ENCODE measurements around the gene EIF3J.

Gene EIF3J

GRCh38 chr15:44598892-44599291 lies 61.9 kb downstream of the EIF3J start:
- Mint-ChIP-seq H3K9me3 (no peaks in the 10 kb centered on the region), H3K27me3 (ENCODE audit: low read depth) (no peaks in the 10 kb centered on the region), H3K27ac (no peak overlapping the region), H3K4me3 (no peak overlapping the region), H3K36me3 (ENCODE audit: low read depth) (peaks cover 59% of the 10 kb centered on the region), H3K4me1 (no peaks in the 10 kb centered on the region)
- TF ChIP-seq, protein P1, sequence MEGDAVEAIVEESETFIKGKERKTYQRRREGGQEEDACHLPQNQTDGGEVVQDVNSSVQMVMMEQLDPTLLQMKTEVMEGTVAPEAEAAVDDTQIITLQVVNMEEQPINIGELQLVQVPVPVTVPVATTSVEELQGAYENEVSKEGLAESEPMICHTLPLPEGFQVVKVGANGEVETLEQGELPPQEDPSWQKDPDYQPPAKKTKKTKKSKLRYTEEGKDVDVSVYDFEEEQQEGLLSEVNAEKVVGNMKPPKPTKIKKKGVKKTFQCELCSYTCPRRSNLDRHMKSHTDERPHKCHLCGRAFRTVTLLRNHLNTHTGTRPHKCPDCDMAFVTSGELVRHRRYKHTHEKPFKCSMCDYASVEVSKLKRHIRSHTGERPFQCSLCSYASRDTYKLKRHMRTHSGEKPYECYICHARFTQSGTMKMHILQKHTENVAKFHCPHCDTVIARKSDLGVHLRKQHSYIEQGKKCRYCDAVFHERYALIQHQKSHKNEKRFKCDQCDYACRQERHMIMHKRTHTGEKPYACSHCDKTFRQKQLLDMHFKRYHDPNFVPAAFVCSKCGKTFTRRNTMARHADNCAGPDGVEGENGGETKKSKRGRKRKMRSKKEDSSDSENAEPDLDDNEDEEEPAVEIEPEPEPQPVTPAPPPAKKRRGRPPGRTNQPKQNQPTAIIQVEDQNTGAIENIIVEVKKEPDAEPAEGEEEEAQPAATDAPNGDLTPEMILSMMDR (IDR thresholded peaks at IDR 0.05; ENCODE audit: unreplicated experiment in 3 of 3), result no peak

DNA sequence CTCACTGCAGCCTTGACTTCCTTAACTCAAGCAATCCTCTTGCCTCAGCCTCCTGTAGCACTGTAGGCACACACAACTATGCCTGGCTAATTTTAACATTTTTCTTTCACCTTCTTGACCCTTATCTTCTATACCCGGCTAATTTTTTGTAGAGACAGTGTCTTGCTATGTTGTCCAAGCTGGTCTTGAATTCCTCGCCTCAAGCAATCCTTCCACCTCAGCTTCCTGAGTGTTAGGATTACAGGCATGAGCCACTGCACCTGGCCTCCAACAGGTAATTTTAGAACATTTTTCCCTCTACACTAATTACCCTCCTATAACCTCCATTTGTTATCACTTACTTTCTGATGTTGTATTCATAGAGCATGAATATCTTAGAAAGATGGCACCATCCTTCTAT lies 66.2 kb downstream of the EIF3J start:
- no peaks in the 10 kb centered on the region for H3K27me3 Mint-ChIP-seq (ENCODE audit: low read depth)
- no peaks in the 10 kb centered on the region for H3K9me3 Mint-ChIP-seq
- no peaks in the 10 kb centered on the region for H3K4me1 Mint-ChIP-seq
- no peak overlapping the region for H3K27ac Mint-ChIP-seq
- H3K4me3 Mint-ChIP-seq, result no peak overlapping the region
- H3K36me3 Mint-ChIP-seq (ENCODE audit: low read depth), result peaks cover 61% of the 10 kb centered on the region
- TF ChIP-seq, protein P1 (IDR thresholded peaks at IDR 0.05; ENCODE audit: unreplicated experiment in 3 of 3), result no peak

DNA sequence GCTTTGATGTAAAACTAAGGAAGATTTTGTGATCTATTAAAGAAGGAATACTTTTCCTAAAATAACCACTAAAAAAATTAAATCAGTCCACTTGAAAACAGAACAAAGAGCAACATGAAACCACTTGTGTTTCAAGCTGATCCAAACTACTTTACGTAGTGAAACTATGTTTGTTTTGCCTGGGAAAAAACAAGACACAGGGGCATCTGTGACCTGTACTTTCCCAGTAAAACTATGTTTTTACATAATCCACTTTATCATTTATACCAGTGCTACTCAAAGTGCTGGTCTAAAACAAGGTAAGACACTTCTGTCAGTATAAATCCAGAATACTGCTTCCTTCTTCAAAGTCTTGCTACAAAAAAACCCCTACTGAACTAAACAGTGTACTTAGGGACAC lies 69.8 kb downstream of the EIF3J start:
- Mint-ChIP-seq H3K4me3 (no peak overlapping the region), H3K36me3 (ENCODE audit: low read depth) (peaks cover 73% of the 10 kb centered on the region), H3K27me3 (ENCODE audit: low read depth) (no peaks in the 10 kb centered on the region), H3K27ac (no peak overlapping the region), H3K9me3 (no peaks in the 10 kb centered on the region), H3K4me1 (no peaks in the 10 kb centered on the region)
- TF ChIP-seq, protein P1 (IDR thresholded peaks at IDR 0.05; ENCODE audit: unreplicated experiment in 3 of 3), result no peak
